Osteoblast (primary cell): ENCODE measurements around the gene FRK. TPM values are rescaled to one million over a fixed set of nuclear protein-coding genes. Genes with fewer than 3 reads are reported as not detected.

Experiments used
- DNase-seq: peaks from one replicate; pipeline ENCODE4 v3.0.0; 2011; ENCODE audit warnings: low spot score, mixed read lengths; ENCODE audit not compliant: insufficient read length; ENCODE audit errors: missing footprints
- H2AFZ ChIP-seq: 2 replicates; pipeline ENCODE4 v1.6.0; 2011; ENCODE audit warnings: mild to moderate bottlenecking, low read length
- H3K27ac ChIP-seq: 2 replicates; pipeline ENCODE4 v1.5.1; 2011; ENCODE audit warnings: mild to moderate bottlenecking, low read depth, low read length, moderate library complexity
- H3K27me3 ChIP-seq: 2 replicates; pipeline ENCODE4 v1.6.0; 2012; ENCODE audit warnings: mild to moderate bottlenecking, control low read depth, inconsistent platforms, low read length, moderate library complexity; ENCODE audit not compliant: insufficient read depth
- H3K36me3 ChIP-seq: 2 replicates; pipeline ENCODE4 v1.5.1; 2011; ENCODE audit warnings: mild to moderate bottlenecking, low read length, control low read depth, moderate library complexity; ENCODE audit not compliant: insufficient read depth
- H3K4me1 ChIP-seq: 2 replicates; pipeline ENCODE4 v1.5.1; 2011; ENCODE audit warnings: mild to moderate bottlenecking, low read length, control low read depth, moderate library complexity; ENCODE audit not compliant: insufficient read depth
- H3K4me2 ChIP-seq: 2 replicates; pipeline ENCODE4 v1.6.0; 2011; ENCODE audit warnings: mild to moderate bottlenecking, low read length; ENCODE audit not compliant: insufficient read depth
- H3K4me3 ChIP-seq: fragments of 200-600 bp; sonication (generic); 3 replicates; pipeline ENCODE4 v1.5.1; 2012; ENCODE audit warnings: mild to moderate bottlenecking, low read length, inconsistent platforms; ENCODE audit not compliant: insufficient read depth
- H3K79me2 ChIP-seq: 2 replicates; pipeline ENCODE4 v1.6.0; 2012; ENCODE audit warnings: mild to moderate bottlenecking, low read length, control low read depth, inconsistent platforms; ENCODE audit not compliant: insufficient read depth
- H3K9me3 ChIP-seq: 2 replicates; pipeline ENCODE4 v1.5.1; 2011; ENCODE audit warnings: low read depth, low read length, control low read depth
- H4K20me1 ChIP-seq: 2 replicates; pipeline ENCODE4 v1.6.0; 2012; ENCODE audit warnings: mild to moderate bottlenecking, low read length, control low read depth; ENCODE audit not compliant: insufficient read depth
- CTCF ChIP-seq: IDR thresholded peaks from 2 replicates; pipeline ENCODE4 v1.5.1; 2011; ENCODE audit warnings: mild to moderate bottlenecking, low read depth, low read length, moderate library complexity; ENCODE audit errors: extremely low read depth
- total RNA-seq: library from RNA; depleted of rRNA; stranded (reverse); fragments of >200 nt; gene quantifications from 2 replicates; pipeline ENCODE4 v1.2.3, GENCODE V29; 2012

FRK gene
- total RNA-seq, 1 donor, result 1.1 TPM

GRCh38 chr6:116029535-116029934 is 31.2 kb downstream of the FRK start:
- Histone ChIP-seq H3K4me2 (no peak overlapping the region), H4K20me1 (no peaks in the 10 kb centered on the region), H2AFZ (no peak overlapping the region), H3K36me3 (no peaks in the 10 kb centered on the region), H3K79me2 (no peaks in the 10 kb centered on the region), H3K4me1 (peaks cover 3% of the 10 kb centered on the region), H3K9me3 (no peaks in the 10 kb centered on the region), H3K4me3 (no peak overlapping the region), H3K27ac (no peak overlapping the region), H3K27me3 (no peaks in the 10 kb centered on the region)
- no peak for TF ChIP-seq CTCF
- no peak for DNase-seq

- no peaks in the 10 kb centered on the region for H3K79me2 ChIP-seq
- H4K20me1 ChIP-seq, result no peaks in the 10 kb centered on the region
- H3K27ac ChIP-seq, result no peak overlapping the region
- H3K27me3 ChIP-seq, result no peaks in the 10 kb centered on the region
- H3K4me2 ChIP-seq, result no peak overlapping the region
- no peak overlapping the region for H3K4me3 ChIP-seq
- TF ChIP-seq CTCF, result no peak
- H3K9me3 ChIP-seq, result no peaks in the 10 kb centered on the region
- no peaks in the 10 kb centered on the region for H3K36me3 ChIP-seq
- no peak for DNase-seq
- H3K4me1 ChIP-seq, result no peaks in the 10 kb centered on the region
- H2AFZ ChIP-seq, result no peak overlapping the region
Observed at GRCh38 chr6:116028233-116028632, 32.5 kb downstream of the FRK start.

DNA sequence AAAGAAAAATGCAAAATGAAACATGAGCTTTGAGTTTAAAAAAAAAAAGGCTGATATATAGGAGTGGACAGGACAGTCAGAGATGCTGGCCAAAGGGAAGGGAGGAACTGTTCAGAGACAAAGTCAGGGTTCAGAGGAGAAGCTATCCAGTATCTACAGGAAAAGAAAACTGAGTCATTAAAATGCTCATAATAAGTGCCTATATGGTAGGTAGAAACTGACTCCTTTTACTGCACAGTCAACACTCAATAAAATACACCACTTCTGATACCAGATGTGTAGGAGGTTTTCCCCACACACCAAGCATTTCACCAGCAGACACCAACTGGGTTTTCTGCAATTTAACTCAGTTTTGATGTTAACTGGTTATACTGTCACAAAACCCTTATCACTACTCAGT is 32.9 kb downstream of the FRK start:
- H3K27ac ChIP-seq, result no peak overlapping the region
- no peaks in the 10 kb centered on the region for H3K4me1 ChIP-seq
- H3K4me3 ChIP-seq, result no peak overlapping the region
- H3K9me3 ChIP-seq, result no peaks in the 10 kb centered on the region
- H4K20me1 ChIP-seq, result no peaks in the 10 kb centered on the region
- no peaks in the 10 kb centered on the region for H3K27me3 ChIP-seq
- no peaks in the 10 kb centered on the region for H3K79me2 ChIP-seq
- no peak for TF ChIP-seq CTCF
- no peaks in the 10 kb centered on the region for H3K36me3 ChIP-seq
- no peak overlapping the region for H2AFZ ChIP-seq
- no peak for DNase-seq
- no peak overlapping the region for H3K4me2 ChIP-seq

GRCh38 chr6:116025405-116025804 is 35.3 kb downstream of the FRK start:
- Histone ChIP-seq H3K79me2 (no peaks in the 10 kb centered on the region), H2AFZ (no peak overlapping the region), H3K36me3 (no peaks in the 10 kb centered on the region), H3K9me3 (no peaks in the 10 kb centered on the region), H3K4me1 (no peaks in the 10 kb centered on the region), H3K27me3 (no peaks in the 10 kb centered on the region), H4K20me1 (no peaks in the 10 kb centered on the region), H3K4me2 (no peak overlapping the region), H3K27ac (no peak overlapping the region), H3K4me3 (no peak overlapping the region)
- TF ChIP-seq CTCF, result no peak
- DNase-seq, result no peak
